GM19468 (cell line): ENCODE measurements around the gene GABRB2.
A peak's percentile ranks its signal among the peaks of the same experiment; 100 is the strongest.
"Not testable (repeated sequence)": the region's sequence is repeated elsewhere in the genome, so short reads cannot be mapped to it uniquely, and the experiment has no call there.

Experiments used
- ATAC-seq: cut with Tn5 transposase; IDR thresholded peaks from one replicate; pipeline ENCODE4 v1.9.1; 2021; ENCODE audit warnings: mild to moderate bottlenecking, moderate library complexity, moderate number of reproducible peaks; ENCODE audit not compliant: unreplicated experiment; ENCODE audit errors: extremely low read depth

Gene GABRB2

DNA sequence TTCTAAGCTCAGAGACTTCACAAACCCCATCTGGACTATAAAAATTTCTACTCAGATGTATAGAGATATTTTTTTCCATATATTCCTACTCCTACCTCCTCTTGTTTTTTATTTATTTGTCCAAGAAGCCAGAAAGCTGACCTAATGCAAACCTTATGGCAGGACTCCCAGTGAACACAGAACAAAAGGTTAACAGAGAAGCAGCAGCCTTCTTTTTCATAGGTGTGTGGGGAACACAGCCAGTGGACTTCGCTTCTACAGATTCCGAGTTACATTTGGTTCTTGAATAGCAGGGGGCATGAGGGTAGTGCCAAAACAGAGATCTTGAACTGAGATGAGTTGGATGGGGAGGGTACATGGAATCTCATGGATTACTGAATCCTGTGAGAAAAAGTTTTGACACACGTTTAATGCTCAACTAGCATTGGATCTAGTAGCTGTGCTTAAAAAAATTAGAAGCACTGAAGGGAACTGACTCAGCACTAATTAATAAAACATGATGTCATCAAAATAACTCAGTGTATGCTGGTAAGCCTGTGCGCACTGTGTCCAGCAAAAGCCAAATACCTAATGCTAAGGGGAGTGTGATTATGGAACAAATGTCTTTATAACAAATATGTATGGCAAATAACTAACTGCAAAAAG is 240.1 kb downstream of the GABRB2 start:
- ATAC-seq, result no peak

DNA sequence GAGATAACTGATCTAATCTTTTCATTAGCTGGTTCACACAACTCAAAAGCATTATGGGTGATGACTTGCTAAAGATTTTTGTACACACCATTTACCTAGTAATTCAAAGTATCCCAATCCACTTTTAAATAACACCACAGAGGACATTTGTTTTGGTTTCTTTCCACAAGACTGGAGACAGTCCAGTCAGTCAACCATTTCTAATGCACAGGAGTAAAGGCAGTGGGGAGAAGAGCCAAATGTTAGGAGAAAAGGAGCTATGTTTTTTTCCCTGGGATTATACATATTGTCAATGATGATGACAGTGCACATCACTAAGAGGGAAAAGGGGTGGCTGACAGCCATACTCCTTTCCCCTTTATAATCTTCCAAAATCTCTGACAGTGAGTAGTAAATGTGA is 240.9 kb downstream of the GABRB2 start:
- no peak for ATAC-seq

DNA sequence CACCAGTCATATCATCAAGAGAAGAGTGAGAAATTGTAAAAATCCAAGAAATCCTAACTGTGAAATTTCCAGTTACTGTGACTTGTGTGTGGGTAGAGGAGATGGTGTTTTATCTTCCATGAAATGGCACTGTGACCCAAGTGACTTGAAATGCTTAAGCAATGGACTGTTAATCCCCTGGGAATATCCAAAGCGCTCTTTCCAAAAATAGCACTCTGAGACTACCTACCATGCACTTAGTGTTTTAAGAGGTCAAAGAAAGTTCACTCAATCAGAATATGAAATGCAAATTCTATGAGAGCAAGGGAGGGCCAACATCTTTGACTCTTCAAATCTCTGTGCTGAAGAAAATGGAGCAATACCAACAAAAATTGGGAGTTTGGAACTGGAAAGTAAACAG is 244.0 kb downstream of the GABRB2 start:
- ATAC-seq, result no peak

DNA sequence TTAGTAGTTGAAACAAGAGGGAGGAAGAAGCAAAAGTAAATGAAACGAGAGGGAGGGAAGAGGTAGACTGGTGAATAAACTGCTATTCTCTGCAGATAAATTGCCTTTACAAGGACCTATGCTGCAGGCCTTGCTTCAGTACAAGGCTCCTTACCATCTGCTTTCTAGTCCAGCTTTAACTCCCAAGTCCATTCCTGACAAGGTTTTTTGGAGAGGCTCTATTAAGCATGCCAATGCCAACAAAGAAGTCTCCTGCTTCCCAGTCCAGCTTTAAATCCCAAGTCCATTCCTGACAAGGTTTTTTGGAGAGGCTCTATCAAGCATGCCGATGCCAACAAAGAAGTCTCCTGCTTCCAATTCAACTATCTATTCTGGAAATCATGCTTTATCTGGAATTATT is 244.9 kb downstream of the GABRB2 start:
- no peak for ATAC-seq

DNA sequence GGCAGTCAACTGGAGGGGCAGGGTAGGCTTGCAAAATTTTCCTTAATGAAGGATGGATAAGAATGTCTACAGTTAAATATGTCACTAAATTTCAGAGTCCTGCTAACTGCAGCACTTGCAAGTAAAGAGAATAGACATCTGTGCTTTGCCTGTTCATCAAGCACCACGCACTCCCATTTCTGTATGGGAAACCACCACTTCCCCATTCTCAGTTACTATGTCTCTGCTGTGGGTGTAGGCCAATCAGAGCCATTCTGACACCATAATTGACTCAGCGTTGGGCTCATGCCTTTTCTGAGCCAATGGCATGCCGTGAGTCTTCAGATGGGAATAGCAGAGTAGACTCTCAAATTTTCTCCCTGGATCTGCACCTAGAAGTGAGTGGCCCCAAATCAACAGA is 247.5 kb downstream of the GABRB2 start:
- ATAC-seq, result no peak

DNA sequence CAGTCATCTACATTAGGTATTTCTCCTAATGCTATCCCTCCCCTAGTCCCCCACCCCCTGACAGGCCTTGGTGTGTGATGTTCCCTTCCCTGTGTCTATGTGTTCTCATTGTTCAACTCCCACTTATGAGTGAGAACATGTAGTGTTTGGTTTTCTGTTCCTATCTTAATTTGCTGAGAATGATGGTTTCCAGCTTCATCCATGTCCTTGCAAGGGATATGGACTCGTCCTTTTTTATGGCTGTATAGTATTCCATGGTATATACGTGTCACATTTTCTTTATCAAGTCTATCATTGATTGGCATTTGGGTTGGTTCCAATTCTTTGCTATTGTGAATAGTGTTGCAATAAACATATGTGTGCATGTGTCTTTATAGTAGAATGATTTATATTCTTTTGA is 249.1 kb downstream of the GABRB2 start:
- ATAC-seq, result not testable (repeated sequence)

DNA sequence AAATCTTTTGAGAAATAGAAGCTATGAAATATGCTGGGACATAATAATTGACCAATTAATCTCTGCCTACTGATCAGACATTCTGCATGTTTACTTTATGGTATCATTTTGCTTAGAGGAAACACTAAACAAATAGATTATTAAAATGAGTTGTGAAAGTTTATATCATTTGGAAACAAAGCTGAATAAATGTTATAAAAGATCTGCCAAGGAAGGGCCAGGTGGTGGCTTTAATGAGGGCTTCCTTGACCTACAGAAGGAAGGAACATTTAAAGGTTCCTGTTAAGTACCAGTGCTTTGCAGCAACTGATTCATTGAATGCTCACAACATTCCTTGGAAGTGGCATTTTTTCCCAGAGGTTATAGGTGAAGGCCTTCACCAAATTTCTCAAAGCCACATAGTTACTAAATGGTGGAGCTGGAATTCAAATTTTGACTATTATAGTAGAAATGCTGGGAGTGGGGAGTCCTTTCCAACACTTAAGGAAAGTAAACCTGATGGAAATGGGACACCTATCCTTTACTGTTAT is 250.7 kb downstream of the GABRB2 start:
- no peak for ATAC-seq

DNA sequence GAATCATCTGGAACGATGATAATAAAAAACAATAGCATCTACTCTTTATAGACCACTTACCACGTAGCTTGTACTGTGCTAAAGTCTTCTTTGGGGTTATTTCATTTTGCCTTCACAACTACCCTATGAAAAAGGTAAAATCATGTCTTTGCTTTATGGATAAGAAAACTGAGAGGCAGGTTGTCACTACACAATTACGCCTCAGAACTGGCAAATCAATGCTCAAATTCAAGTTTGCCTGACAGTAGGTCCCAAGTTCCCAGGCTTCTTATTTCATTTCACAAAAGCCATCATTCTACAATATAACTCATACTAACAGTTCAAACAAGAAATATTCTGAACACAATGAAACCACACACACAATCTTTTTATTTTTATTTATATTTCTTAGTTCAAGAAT is 258.5 kb downstream of the GABRB2 start:
- no peak for ATAC-seq

DNA sequence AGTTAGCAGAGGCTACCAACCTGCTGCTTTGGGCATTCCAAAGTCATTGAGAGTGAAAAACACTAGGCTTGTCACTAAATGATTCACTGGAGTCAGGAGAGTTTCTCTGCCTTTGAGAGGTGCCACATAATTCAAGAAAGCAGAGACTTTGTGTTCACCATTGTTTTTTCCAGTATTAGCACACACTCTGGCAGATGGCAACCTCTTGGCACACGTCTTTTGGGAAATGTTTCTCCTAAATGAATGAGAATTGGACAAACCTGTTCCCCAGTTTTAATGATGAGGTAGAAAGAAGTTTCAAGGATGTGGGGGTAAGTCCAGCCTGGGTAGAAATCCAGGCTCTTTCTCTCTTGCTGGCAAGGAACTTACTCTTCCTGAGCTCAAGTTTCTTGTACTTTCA is 259.1 kb downstream of the GABRB2 start:
- no peak for ATAC-seq

DNA sequence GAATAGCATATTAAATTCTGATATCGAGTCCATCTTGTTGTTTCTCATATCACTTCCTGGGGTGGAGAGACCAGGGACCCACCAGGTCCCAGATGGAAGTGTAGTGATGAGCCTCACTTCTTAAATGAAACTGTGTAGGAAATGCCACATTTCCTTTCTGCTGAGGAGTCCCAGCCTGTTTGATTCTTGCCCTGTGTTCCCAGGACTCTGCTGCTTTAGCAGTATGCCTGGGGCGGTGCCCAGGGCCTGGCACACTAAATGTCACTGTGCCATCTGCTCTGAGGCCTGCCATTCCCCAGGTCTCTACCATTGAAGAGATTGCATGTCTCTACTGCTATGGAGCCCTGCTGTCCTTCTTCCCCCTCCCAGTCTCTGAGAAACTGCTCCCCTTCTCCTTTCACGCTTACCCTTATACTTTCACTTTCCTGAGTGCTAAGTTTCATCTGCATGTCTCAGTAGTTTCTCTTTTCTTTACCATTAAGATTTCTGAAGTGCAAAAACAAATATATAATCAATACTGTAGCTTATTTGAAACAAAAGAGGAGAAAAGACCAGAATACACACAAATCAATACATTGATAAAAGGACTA is 260.4 kb downstream of the GABRB2 start:
- peak; percentile 76 for ATAC-seq

DNA sequence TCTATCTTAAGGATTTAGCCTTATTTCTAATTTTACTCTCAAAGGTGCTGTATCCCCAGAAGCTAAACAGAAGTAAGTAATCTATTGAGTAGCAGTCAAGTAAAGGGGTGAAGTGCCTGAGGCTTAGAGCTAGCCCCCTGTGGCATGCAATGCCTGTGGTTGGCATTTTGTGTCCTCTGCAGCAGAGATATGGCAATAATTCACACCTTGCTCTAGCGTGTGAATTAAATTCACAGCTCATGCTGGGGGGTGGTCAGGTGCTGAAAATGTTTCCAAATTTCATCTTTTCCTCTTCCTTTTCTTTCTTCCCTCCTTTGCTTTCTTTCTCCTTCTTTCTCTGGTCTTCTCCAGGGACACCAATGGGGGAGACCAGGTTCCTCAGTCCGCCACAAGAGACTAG is 262.1 kb downstream of the GABRB2 start:
- ATAC-seq, result no peak

DNA sequence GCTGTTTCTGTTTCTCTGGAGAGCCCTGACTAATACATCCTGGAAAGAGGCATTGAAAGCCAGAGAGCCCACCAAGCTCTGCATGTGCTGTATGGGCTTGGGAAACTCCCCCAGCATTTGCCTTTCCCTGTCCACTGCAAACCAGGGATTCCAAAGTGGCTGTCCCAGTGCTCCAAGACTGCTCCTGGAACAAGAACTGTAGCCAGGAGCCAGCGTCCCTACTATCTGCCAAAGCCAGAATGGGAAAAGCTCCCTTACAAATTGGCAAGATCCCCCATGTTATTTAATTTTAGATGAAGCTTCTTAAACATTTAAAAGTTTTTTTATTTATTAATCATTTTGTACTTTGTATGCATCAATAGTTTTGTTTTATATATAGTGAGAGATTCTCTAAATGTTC is 263.2 kb downstream of the GABRB2 start:
- no peak for ATAC-seq

DNA sequence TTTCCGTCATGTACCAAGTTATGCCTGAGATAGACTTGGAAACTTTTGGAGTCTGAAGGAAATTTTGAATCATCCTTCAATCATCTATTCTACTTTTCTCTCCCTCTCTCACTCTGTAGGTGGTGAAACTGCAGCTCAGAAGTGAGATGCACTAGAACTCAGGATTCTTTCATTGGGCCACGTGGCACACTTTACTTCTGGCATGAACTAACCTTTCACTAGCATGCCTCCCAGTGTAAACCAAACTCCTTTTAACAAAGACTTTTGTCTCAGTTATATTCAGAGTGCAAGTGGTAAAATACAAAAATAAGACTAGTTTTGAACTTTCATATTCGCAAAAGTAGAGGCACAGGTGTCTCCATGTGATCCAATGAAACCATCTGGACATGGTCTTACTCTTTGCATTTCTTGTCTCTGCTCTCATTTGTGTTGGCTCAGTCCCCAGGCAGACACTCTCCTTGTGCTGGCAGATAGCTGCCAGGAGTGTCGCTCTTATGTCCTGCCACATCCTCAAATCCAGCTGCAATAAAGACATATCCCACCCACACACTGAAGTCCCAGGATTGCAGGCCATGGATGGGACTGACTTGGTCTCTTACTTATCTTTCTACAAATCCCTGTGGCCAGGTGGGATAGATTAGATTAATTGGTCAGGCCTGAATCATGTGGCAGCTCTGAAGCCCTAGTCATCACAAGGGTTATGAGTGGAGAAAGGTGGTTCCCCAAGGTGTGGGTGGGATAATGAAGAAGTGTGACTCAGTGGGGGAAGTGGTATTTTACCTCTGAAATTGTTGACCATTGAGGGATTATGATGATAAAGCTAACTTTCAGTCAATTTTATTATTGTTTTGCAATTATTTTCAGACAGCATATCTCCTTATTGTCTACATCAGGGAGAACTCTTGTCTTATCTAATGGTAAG is 267.5 kb downstream of the GABRB2 start:
- ATAC-seq, result no peak

DNA sequence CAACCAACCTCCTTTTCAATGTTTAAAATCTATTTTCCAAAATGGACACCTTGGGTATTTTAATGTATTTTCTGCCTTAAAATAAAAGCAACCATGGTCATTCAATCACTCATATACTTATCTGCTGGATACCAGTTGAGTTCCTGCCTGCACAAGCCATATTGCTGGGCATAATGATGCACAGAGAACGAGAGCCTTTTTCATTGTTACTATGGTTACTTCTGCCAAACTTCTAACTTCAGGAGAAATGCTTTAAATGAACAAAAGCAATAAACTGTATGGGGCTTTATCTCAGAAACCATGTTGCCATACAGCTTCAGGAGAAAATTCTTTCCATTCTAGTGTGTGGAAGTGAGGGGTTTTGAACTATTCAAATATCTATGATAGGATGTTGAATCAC is 269.5 kb downstream of the GABRB2 start:
- no peak for ATAC-seq

DNA sequence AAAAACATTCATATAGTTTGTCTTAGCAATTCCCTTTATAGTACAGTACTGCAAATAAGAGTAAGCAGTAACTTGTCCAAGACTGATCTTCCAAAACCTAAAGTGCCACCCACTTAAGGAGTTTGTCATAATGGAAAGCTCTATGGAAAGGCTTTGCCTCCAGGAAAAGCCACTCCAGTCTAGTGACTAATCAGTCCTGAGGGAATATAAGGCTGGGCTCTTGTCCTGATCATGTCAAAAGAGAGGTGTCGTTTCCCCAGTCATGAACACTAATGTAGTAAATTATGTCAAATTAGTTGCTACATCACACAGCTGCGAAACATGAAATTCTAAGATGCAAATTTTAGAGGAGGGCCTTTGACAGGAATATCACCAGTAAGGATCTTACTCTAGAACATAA is 271.6 kb downstream of the GABRB2 start:
- no peak for ATAC-seq

DNA sequence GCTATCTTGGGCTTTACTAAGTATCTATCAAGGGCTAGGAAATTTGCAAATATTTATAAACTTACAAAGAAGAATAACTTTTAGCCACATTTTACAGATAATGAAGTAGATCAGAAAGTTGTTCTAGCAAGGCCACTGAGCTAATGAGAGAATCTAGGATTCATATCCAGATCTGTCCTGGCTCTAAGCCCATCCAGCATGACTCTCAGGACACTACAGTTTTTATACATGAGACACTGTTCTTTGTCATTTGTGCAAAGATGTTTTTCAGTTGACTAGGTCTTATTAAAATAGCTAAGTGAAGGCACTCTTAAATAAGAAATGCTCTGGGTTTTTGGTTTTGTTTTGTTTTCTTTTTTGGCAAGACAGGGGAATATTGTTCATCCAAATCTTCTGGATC is 273.1 kb downstream of the GABRB2 start:
- ATAC-seq, result no peak

DNA sequence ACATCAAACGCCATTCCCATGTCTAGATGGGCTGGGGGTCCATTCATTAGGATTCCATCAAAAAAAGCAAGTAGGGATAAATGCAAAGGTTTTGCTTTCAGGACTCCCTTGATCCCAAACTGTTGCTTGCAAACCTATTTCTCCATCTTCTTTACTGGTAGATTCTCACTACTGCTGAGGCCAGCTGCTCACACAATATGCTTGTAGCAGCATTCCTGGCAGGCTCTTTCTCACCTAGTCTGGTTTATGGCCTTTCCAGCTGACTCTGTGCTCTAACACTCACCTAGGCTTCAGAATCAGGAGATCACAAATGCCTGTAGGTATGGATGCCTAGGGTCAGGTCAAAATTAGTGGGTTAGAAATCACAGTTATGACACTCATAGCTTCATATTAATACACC is 274.7 kb downstream of the GABRB2 start:
- ATAC-seq, result no peak

DNA sequence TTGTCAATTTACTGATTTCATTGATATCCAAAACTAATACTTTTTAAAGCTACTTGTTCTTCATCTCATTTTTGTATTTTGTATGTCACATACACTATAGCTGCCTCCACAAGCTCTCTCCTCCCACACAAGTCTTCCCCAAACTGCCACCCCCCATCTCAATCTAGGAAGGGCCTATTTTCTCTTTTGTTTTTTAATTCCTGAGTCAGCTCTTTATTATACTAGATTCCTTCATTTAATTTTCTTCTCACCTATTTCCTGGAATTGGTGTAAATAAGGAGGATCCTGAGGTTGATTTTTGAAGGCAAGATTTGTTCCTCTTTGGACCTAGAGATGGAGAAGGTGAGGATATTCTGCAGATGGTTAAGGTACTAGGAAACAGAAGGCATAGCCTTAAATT is 277.4 kb downstream of the GABRB2 start:
- no peak for ATAC-seq

DNA sequence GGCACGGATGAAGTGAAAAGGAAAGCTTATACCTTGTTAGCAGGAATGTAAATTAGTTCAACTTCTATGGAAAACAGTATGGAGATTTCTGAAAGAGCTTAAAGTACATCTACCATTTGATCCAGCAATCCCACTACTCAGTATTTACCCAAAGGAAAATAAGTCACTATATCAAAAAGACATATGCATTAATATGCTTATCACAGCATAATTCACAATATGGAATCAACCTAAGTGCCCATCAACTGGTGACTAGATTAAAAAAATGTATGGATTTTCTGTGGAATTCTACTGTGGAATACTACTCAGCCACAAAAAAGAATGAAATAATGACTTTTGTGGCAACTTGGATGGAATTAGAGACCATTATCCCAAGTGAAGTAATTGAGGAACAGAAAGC is 279.6 kb downstream of the GABRB2 start:
- ATAC-seq, result no peak

DNA sequence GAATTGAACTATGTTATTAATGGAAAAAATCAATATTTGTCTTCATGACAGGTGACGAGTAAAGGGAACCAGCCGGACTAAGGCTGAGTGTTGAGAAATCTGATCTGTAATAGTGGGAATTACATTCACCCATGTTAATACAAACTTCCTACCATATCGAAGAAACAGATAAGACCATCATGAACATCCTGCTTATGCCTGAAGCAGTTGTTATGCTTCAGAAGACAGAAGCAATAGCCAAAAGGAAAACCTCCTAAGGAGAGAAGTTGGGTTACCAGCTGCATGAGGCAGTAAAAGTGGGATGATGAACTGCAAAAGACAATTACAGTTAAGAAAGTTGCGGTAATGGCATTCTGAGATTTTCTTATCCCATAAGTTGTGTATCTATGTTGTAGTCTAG is 281.5 kb downstream of the GABRB2 start:
- ATAC-seq, result no peak

DNA sequence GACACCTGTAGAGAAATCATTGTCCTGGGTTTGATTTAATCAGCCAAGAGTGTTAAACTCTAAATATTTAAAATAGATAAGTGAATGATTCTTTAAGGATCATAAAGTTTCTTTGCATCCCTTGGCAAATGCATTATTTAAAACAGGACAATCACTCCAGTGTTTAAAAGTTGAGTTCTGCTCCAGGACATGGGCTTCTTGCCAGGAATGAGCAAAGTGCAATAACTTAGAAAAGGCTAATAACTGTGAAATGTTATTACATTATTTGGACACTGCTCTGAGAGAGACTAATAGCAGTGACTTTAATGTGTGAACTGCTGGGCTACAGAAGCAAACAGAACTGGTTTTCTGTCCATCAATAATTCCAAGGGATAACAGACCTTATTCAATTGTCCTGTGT is 283.3 kb downstream of the GABRB2 start:
- no peak for ATAC-seq
